Upper lobe of left lung (tissue), 4 donors: ENCODE results near the gene GUCY1A1.

Experiments
- CTCF ChIP-seq, 6 experiments: fragments of 450-650 bp in 4 of 6; fragments of 200-600 bp in 2 of 6; sonication (generic) in 2 of 6; IDR thresholded peaks; one replicate each; pipeline ENCODE4 v1.5.1; 2016 to 2019; ENCODE audit warnings: antibody characterized with exemption in 6 of 6
- EP300 ChIP-seq, 4 donors: sonication (generic); formaldehyde crosslinking; IDR thresholded peaks; one replicate each; pipeline ENCODE4 v1.5.1; 2017; ENCODE audit warnings: antibody characterized with exemption in 4 of 4, control low read depth in 2 of 4
- POLR2AphosphoS5 ChIP-seq, 2 donors: sonication (generic); formaldehyde crosslinking; IDR thresholded peaks; one replicate each; pipeline ENCODE4 v1.5.1; 2017; ENCODE audit warnings: antibody characterized with exemption in 2 of 2

DNA sequence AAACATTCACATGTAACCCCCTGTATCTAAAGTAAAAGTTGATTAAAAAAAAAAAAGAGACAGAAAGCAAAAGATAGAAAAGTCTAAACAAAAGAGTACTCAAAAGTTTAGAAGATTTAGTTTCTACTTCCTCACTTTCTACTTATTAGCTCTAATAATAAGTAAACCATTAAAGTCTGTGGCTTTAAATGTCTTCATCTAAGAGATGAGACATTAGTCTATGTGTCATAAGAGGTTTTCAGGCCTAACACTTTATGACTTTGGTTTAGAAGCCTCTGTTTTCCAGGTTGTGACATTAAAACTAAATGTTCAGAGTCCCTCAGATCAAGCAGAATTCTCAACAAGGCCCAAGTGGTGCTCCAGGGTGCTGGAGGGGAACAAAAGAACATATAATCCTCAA is 42.2 kb upstream of the GUCY1A1 start:
- TF ChIP-seq POLR2AphosphoS5 (IDR thresholded peaks at IDR 0.05) (no peak), CTCF (IDR thresholded peaks at IDR 0.05) (no peak), EP300 (IDR thresholded peaks at IDR 0.05) (no peak)
